H9 (cell line): ENCODE results near the gene GNG11. TPM values are rescaled to one million over a fixed set of nuclear protein-coding genes. Genes with fewer than 3 reads are reported as not detected.

ENCODE experiments used
- DNase-seq: peaks from one replicate; pipeline ENCODE4 v3.0.0-alpha.2; 2017
- H2AFZ ChIP-seq: one replicate; pipeline ENCODE4 v1.6.1; 2013; ENCODE audit warnings: mild to moderate bottlenecking, low read length, control low read depth, moderate library complexity
- H2AK5ac ChIP-seq: 2 replicates; pipeline ENCODE4 v1.6.1; 2013; ENCODE audit warnings: low read length, control low read depth, mixed read lengths; ENCODE audit not compliant: insufficient read length
- H2BK120ac ChIP-seq: one replicate; pipeline ENCODE4 v1.6.1; 2013; ENCODE audit warnings: low read depth, mild to moderate bottlenecking, low read length, control low read depth, inconsistent platforms; ENCODE audit not compliant: poor library complexity, severe bottlenecking
- H2BK12ac ChIP-seq: 2 replicates; pipeline ENCODE4 v1.6.1; 2013; ENCODE audit warnings: low read length, control low read depth, mixed read lengths, low read depth; ENCODE audit not compliant: insufficient read length
- H2BK15ac ChIP-seq: 2 replicates; pipeline ENCODE4 v1.6.1; 2013; ENCODE audit warnings: low read depth, low read length, control low read depth
- H2BK20ac ChIP-seq: one replicate; pipeline ENCODE4 v1.6.1; 2013; ENCODE audit warnings: low read depth, mild to moderate bottlenecking, low read length, control low read depth, inconsistent platforms; ENCODE audit not compliant: poor library complexity, severe bottlenecking
- H2BK5ac ChIP-seq: 2 replicates; pipeline ENCODE4 v1.6.1; 2013; ENCODE audit warnings: low read length, control low read depth, mixed read lengths; ENCODE audit not compliant: insufficient read length
- H3K14ac ChIP-seq: 2 replicates; pipeline ENCODE4 v1.6.1; 2013; ENCODE audit warnings: low read length, control low read depth; ENCODE audit not compliant: insufficient read depth
- H3K18ac ChIP-seq: 2 replicates; pipeline ENCODE4 v1.6.1; 2013; ENCODE audit warnings: low read depth, mild to moderate bottlenecking, mixed read lengths, low read length, control low read depth; ENCODE audit not compliant: insufficient read length
- H3K23ac ChIP-seq: 2 replicates; pipeline ENCODE4 v1.6.1; 2013; ENCODE audit warnings: low read length, control low read depth, mixed read lengths, low read depth; ENCODE audit not compliant: insufficient read length
- H3K23me2 ChIP-seq: 2 replicates; pipeline ENCODE4 v1.6.1; 2013; ENCODE audit warnings: low read depth, mild to moderate bottlenecking, mixed read lengths, low read length, control low read depth; ENCODE audit not compliant: insufficient read length, poor library complexity, severe bottlenecking
- H3K27ac ChIP-seq: 2 replicates; pipeline ENCODE4 v1.5.1; 2013; ENCODE audit warnings: low read length, control low read depth, mixed read lengths, low read depth; ENCODE audit not compliant: insufficient read length
- H3K27me3 ChIP-seq: 2 replicates; pipeline ENCODE4 v1.6.1; 2013; ENCODE audit warnings: low read length, control low read depth, inconsistent platforms; ENCODE audit not compliant: insufficient read depth
- H3K4ac ChIP-seq: 2 replicates; pipeline ENCODE4 v1.6.1; 2013; ENCODE audit warnings: low read depth, mild to moderate bottlenecking, control low read depth, inconsistent platforms, low read length, moderate library complexity
- H3K4me1 ChIP-seq: 2 replicates; pipeline ENCODE4 v1.6.1; 2013; ENCODE audit warnings: low read length, control low read depth, inconsistent platforms; ENCODE audit not compliant: insufficient read depth
- H3K4me2 ChIP-seq: 2 replicates; pipeline ENCODE4 v1.6.1; 2013; ENCODE audit warnings: low read length, control low read depth, mixed read lengths; ENCODE audit not compliant: insufficient read length, insufficient read depth
- H3K56ac ChIP-seq: 2 replicates; pipeline ENCODE4 v1.6.1; 2013; ENCODE audit warnings: low read depth, mild to moderate bottlenecking, mixed read lengths, low read length, control low read depth; ENCODE audit not compliant: insufficient read length
- H3K79me1 ChIP-seq: 2 replicates; pipeline ENCODE4 v1.6.1; 2013; ENCODE audit warnings: low read depth, mild to moderate bottlenecking, moderate library complexity, low read length, control low read depth, inconsistent platforms; ENCODE audit not compliant: insufficient read depth, poor library complexity, severe bottlenecking
- H3K79me2 ChIP-seq: 2 replicates; pipeline ENCODE4 v1.6.1; 2013; ENCODE audit warnings: low read length, control low read depth, inconsistent platforms; ENCODE audit not compliant: insufficient read depth
- H3K9ac ChIP-seq: 2 replicates; pipeline ENCODE4 v1.6.1; 2013; ENCODE audit warnings: low read length, control low read depth, mixed read lengths; ENCODE audit not compliant: insufficient read length; ENCODE audit errors: extremely low read depth
- H3K9me3 ChIP-seq: one replicate; pipeline ENCODE4 v1.6.1; 2013; ENCODE audit warnings: low read depth, low read length, inconsistent platforms; ENCODE audit not compliant: control insufficient read depth
- H3T11ph ChIP-seq: one replicate; pipeline ENCODE4 v1.6.1; 2013; ENCODE audit warnings: mild to moderate bottlenecking, low read length, control low read depth, inconsistent platforms
- H4K20me1 ChIP-seq: one replicate; pipeline ENCODE4 v1.6.1; 2013; ENCODE audit not compliant: control insufficient read depth, insufficient read length, insufficient read depth
- H4K5ac ChIP-seq: 2 replicates; pipeline ENCODE4 v1.6.1; 2013; ENCODE audit warnings: low read depth, mild to moderate bottlenecking, mixed read lengths, low read length, control low read depth; ENCODE audit not compliant: insufficient read length
- H4K8ac ChIP-seq: replicated peaks from 2 replicates; pipeline ENCODE4 v1.6.1; 2013; ENCODE audit warnings: low read length, control low read depth, mixed read lengths, low read depth; ENCODE audit not compliant: insufficient read length
- H4K91ac ChIP-seq: 2 replicates; pipeline ENCODE4 v1.6.1; 2013; ENCODE audit warnings: low read depth, mild to moderate bottlenecking, moderate library complexity, mixed read lengths, low read length, control low read depth; ENCODE audit not compliant: insufficient read length
- H3K27ac Mint-ChIP-seq, 3 experiments: 2 replicates in 2 of 3; 3 replicates in 1 of 3; pipeline ENCODE4 v1.8.0; 2020 to 2021; ENCODE audit warnings: mixed read lengths in 3 of 3, mild to moderate bottlenecking in 1 of 3, moderate library complexity in 1 of 3
- H3K27me3 Mint-ChIP-seq: 2 replicates; pipeline ENCODE4 v1.8.0; 2021; ENCODE audit warnings: low read depth, mild to moderate bottlenecking, moderate library complexity, mixed read lengths
- H3K36me3 Mint-ChIP-seq, 3 experiments: 2 replicates in 2 of 3; 3 replicates in 1 of 3; pipeline ENCODE4 v1.8.0; 2020 to 2021; ENCODE audit warnings: low read depth in 3 of 3, mixed read lengths in 3 of 3; ENCODE audit not compliant: insufficient read depth in 1 of 3
- H3K4me1 Mint-ChIP-seq, 2 experiments: 2 replicates each; pipeline ENCODE4 v1.8.0; 2020; ENCODE audit warnings: mixed read lengths in 2 of 2
- H3K4me3 Mint-ChIP-seq, 2 experiments: 2 replicates in 1 of 2; 3 replicates in 1 of 2; pipeline ENCODE4 v1.8.0; 2020 to 2021; ENCODE audit warnings: mild to moderate bottlenecking in 2 of 2, mixed read lengths in 2 of 2, moderate library complexity in 1 of 2
- H3K9me3 Mint-ChIP-seq, 2 experiments: 2 replicates in 1 of 2; 3 replicates in 1 of 2; pipeline ENCODE4 v1.8.0; 2020; ENCODE audit warnings: mild to moderate bottlenecking in 2 of 2, mixed read lengths in 2 of 2, moderate library complexity in 1 of 2
- CTCF ChIP-seq: fragments of 200-600 bp; sonication (generic); conservative IDR thresholded peaks from 3 replicates; pipeline ENCODE4 v1.8.0; 2021; ENCODE audit warnings: antibody characterized with exemption, mild to moderate bottlenecking
- WGBS: extraction: QIAGEN DNeasy Blood & Tissue Kit; methylation state at CpG from one replicate; pipeline ENCODE4 v1.1.7; 2013; ENCODE audit warnings: missing lambda C conversion rate, low lambda C conversion rate, mixed read lengths; ENCODE audit not compliant: insufficient read length; ENCODE audit errors: extremely low coverage; 5-methylcytosine and 5-hydroxymethylcytosine counted together
- total RNA-seq: library from RNA; stranded (reverse); gene quantifications from 2 replicates; pipeline ENCODE4 v1.2.1, GENCODE V29; 2021

The GNG11 gene
- total RNA-seq, 1 experiment from 2014 or later: 0.68 TPM

GRCh38 chr7:93958651-93959050, 37.1 kb downstream of the GNG11 start:
- Mint-ChIP-seq H3K27ac (no peak overlapping the region), H3K9me3 (peaks cover 0 to 2% of the 10 kb centered on the region in 2 experiments; a peak in 1 of 5 replicates), H3K4me1 (no peaks in the 10 kb centered on the region), H3K36me3 (no peaks in the 10 kb centered on the region), H3K4me3 (no peak overlapping the region), H3K27me3 (no peaks in the 10 kb centered on the region)
- no peak overlapping the region for H4K5ac ChIP-seq
- H3K4me2 ChIP-seq: no peak overlapping the region
- no peaks in the 10 kb centered on the region for H3K27me3 ChIP-seq
- H4K91ac ChIP-seq: no peak overlapping the region
- H3K14ac ChIP-seq: no peak overlapping the region
- no peaks in the 10 kb centered on the region for H3K9me3 ChIP-seq
- H3K4ac ChIP-seq: no peak overlapping the region
- no peaks in the 10 kb centered on the region for H3K79me2 ChIP-seq
- no peak overlapping the region for H3K9ac ChIP-seq
- no peaks in the 10 kb centered on the region for H4K20me1 ChIP-seq
- no CpG with 5 or more reads among the region's 3 CpGs for WGBS
- H3K23me2 ChIP-seq: no peaks in the 10 kb centered on the region
- no peak overlapping the region for H3K27ac ChIP-seq
- no peak overlapping the region for H2BK15ac ChIP-seq
- no peak overlapping the region for H2BK5ac ChIP-seq
- H3K23ac ChIP-seq: no peak overlapping the region
- no peak overlapping the region for H4K8ac ChIP-seq
- no peak for DNase-seq
- H2AK5ac ChIP-seq: no peak overlapping the region
- H2BK20ac ChIP-seq: no peak overlapping the region
- H3K18ac ChIP-seq: no peak overlapping the region
- H2AFZ ChIP-seq: no peak overlapping the region
- H2BK12ac ChIP-seq: no peak overlapping the region
- no peak overlapping the region for H2BK120ac ChIP-seq
- H3K79me1 ChIP-seq: no peaks in the 10 kb centered on the region
- no peaks in the 10 kb centered on the region for H3K4me1 ChIP-seq
- TF ChIP-seq CTCF: no peak
- no peak overlapping the region for H3T11ph ChIP-seq
- H3K56ac ChIP-seq: no peak overlapping the region
